HG03108 (cell line): ENCODE measurements around the gene HSFX4.
A peak's percentile ranks its signal among the peaks of the same experiment; 100 is the strongest.
"Not testable (repeated sequence)": the region's sequence is repeated elsewhere in the genome, so short reads cannot be mapped to it uniquely, and the experiment has no call there.

Source experiments
- ATAC-seq: cut with Tn5 transposase; IDR thresholded peaks from one replicate; pipeline ENCODE4 v1.9.1; 2021; ENCODE audit warnings: moderate library complexity; ENCODE audit not compliant: unreplicated experiment

HSFX4 gene

GRCh38 chrX:149937871-149938426, 8.6 kb downstream of the HSFX4 start:
- no peak for ATAC-seq

GRCh38 chrX:149938427-149938880, 9.1 kb downstream of the HSFX4 start, which contains the start of gene EOLA2:
Gene EOLA2 (minus strand): TSS chrX:149938491. CDS start chrX:149933874, 4,617 bp downstream.
- ATAC-seq, result peak; percentile 69

GRCh38 chrX:149938881-149939654, 9.7 kb downstream of the HSFX4 start:
- no peak for ATAC-seq

- no peak for ATAC-seq
Measured at GRCh38 chrX:149939655-149939904, 10.2 kb downstream of the HSFX4 start.

- peak; percentile 42 for ATAC-seq
Measured at GRCh38 chrX:149939905-149940673, 10.7 kb downstream of the HSFX4 start.

- ATAC-seq, result not testable (repeated sequence)
Measured at GRCh38 chrX:149940674-149941024, 11.3 kb downstream of the HSFX4 start.

GRCh38 chrX:149945087-149945670, 15.8 kb downstream of the HSFX4 start:
- not testable (repeated sequence) for ATAC-seq

- ATAC-seq, result not testable (repeated sequence)
Measured at GRCh38 chrX:149945820-149946219, 16.4 kb downstream of the HSFX4 start.

- not testable (repeated sequence) for ATAC-seq
Measured at GRCh38 chrX:149946932-149947331, 17.6 kb downstream of the HSFX4 start.

GRCh38 chrX:149948016-149948415, 18.6 kb downstream of the HSFX4 start:
- ATAC-seq, result no peak

- no peak for ATAC-seq
Measured at GRCh38 chrX:149949743-149950436, 20.5 kb downstream of the HSFX4 start.

- ATAC-seq, result no peak
Measured at GRCh38 chrX:149950681-149951080, 21.3 kb downstream of the HSFX4 start.

- no peak for ATAC-seq
Measured at GRCh38 chrX:149961572-149961971, 32.2 kb downstream of the HSFX4 start.

GRCh38 chrX:149962010-149962409, 32.6 kb downstream of the HSFX4 start:
- ATAC-seq, result no peak

- ATAC-seq, result no peak
Measured at GRCh38 chrX:149962859-149963757, 33.7 kb downstream of the HSFX4 start.

- ATAC-seq, result no peak
Measured at GRCh38 chrX:149979126-149979644, 49.8 kb downstream of the HSFX4 start.
